ENCODE measurements around the gene RAB26. TPM values are rescaled to one million over a fixed set of nuclear protein-coding genes. Genes with fewer than 3 reads are reported as not detected.

The RAB26 gene
- total and polyA plus RNA-seq, 2 of the 13 experiments (the other 11 are each of a cell fraction or from before 2014, with no cell fraction given) = 0.86 to 3.6 TPM

GRCh38 chr16:2157480-2158261 lies 9.2 kb downstream of the RAB26 start (continued):
- no peak for TF ChIP-seq FOXO4 (CRISPR knock-in tag; conservative IDR thresholded peaks at IDR 0.05)
- peak; percentile 35; the same call in 1 of the 2 replicates for TF ChIP-seq PBX2 (CRISPR knock-in tag; IDR thresholded peaks at IDR 0.05)
- TF ChIP-seq ZBTB33 (CRISPR knock-in tag; IDR thresholded peaks at IDR 0.05) = peak; percentile 61
- TF ChIP-seq ZFP82 (CRISPR knock-in tag; IDR thresholded peaks at IDR 0.05; ENCODE audit: borderline replicate concordance) = no peak
- no peak for TF ChIP-seq TRIM24 (CRISPR knock-in tag; IDR thresholded peaks at IDR 0.05)
- no peak for TF ChIP-seq ZNF142 (CRISPR knock-in tag; IDR thresholded peaks at IDR 0.05)
- no peak for TF ChIP-seq ZNF780A (CRISPR knock-in tag; IDR thresholded peaks at IDR 0.05)
- peak; percentile 60; the same call in 1 of the 2 replicates for TF ChIP-seq FOXK1 (CRISPR knock-in tag; IDR thresholded peaks at IDR 0.05; ENCODE audit: borderline replicate concordance, low read depth)
- peak; percentile 66; the same call in 1 of the 2 replicates for TF ChIP-seq ZMYM3 (CRISPR knock-in tag; IDR thresholded peaks at IDR 0.05)
- TF ChIP-seq SCMH1 (CRISPR knock-in tag; IDR thresholded peaks at IDR 0.05; ENCODE audit: borderline replicate concordance) = no peak
- no peak for TF ChIP-seq ZNF382 (CRISPR knock-in tag; IDR thresholded peaks at IDR 0.05; ENCODE audit: borderline replicate concordance)
- peak; percentile 83; the same call in 1 of the 2 replicates for TF ChIP-seq SIN3A (IDR thresholded peaks at IDR 0.05; ENCODE audit: borderline replicate concordance, low read depth, low read length)
- TF ChIP-seq ZNF619 (CRISPR knock-in tag; IDR thresholded peaks at IDR 0.05) = no peak
- no peak for TF ChIP-seq ARHGAP35 (CRISPR knock-in tag; IDR thresholded peaks at IDR 0.05; ENCODE audit: borderline replicate concordance)
- no peak for TF ChIP-seq RNF2 (conservative IDR thresholded peaks at IDR 0.05; ENCODE audit: low read depth)
- TF ChIP-seq ZFP36 (IDR thresholded peaks at IDR 0.05; ENCODE audit: borderline replicate concordance, low read depth, low read length, partially characterized antibody) = no peak
